Cardiac muscle cell (in vitro differentiated cells and primary cell): ENCODE data around the gene IGFBP6. TPM values are rescaled to one million over a fixed set of nuclear protein-coding genes. Genes with fewer than 3 reads are reported as not detected.

Source experiments
- DNase-seq, 2 donors: peaks; one replicate each; pipeline versions ENCODE4 v3.0.0 to v3.0.0-alpha.2; 2010 to 2017; ENCODE audit warnings: low read depth in 1 of 2, low spot score in 1 of 2
- H3K27ac ChIP-seq: fragments of 200-600 bp; sonication (generic); 2 replicates; pipeline ENCODE4 v1.5.1; 2016
- H3K27me3 ChIP-seq: fragments of 200-600 bp; sonication (generic); 2 replicates; pipeline ENCODE4 v1.6.0; 2016; ENCODE audit warnings: control low read depth
- H3K36me3 ChIP-seq: fragments of 200-600 bp; sonication (generic); 2 replicates; pipeline ENCODE4 v1.5.1; 2016; ENCODE audit warnings: control low read depth
- H3K4me1 ChIP-seq: fragments of 200-600 bp; sonication (generic); 2 replicates; pipeline ENCODE4 v1.8.1; 2017; ENCODE audit warnings: low read depth, mild to moderate bottlenecking, mixed run types
- H3K4me3 ChIP-seq: fragments of 200-600 bp; sonication (generic); 2 replicates; pipeline ENCODE4 v1.5.1; 2016; ENCODE audit warnings: mild to moderate bottlenecking
- H3K9me3 ChIP-seq: fragments of 200-600 bp; sonication (generic); 2 replicates; pipeline ENCODE4 v1.5.1; 2017; ENCODE audit warnings: low read depth, mild to moderate bottlenecking, control low read depth
- CTCF ChIP-seq: IDR thresholded peaks from 2 replicates; pipeline ENCODE4 v1.5.1; 2012; ENCODE audit warnings: low read depth, mild to moderate bottlenecking, low read length
- polyA plus RNA-seq: library from polyadenylated mRNA; unstranded; fragments of >200 nt; fragmentation: Nextera tagmentation; extraction: Ambion mirVana; gene quantifications from 2 replicates; pipeline ENCODE4 v1.2.1, GENCODE V29; 2016
- total RNA-seq: library from RNA; depleted of rRNA; stranded (reverse); fragments of >200 nt; gene quantifications from 2 replicates; pipeline ENCODE4 v1.2.3, GENCODE V29; 2016

IGFBP6 gene
- total RNA-seq (58.9 and 105 TPM in 2 replicates), polyA plus RNA-seq (75.4 and 109 TPM in 2 replicates)

GRCh38 chr12:53097564-53098353 is at the start of gene IGFBP6:
Gene IGFBP6 (plus strand): TSS chr12:53097667. CDS start chr12:53097718, 51 bp downstream.
- TF ChIP-seq CTCF, result no peak
- peak within 1 kb of the TSS; percentile 45 for H3K4me3 ChIP-seq
- peaks cover 18% of the 10 kb centered on the region for H3K4me1 ChIP-seq
- H3K36me3 ChIP-seq, result no peaks in the 10 kb centered on the region
- peaks cover 3% of the 10 kb centered on the region for H3K27me3 ChIP-seq
- H3K9me3 ChIP-seq, result no peaks in the 10 kb centered on the region
- H3K27ac ChIP-seq, result no peak within 1 kb of the TSS
- DNase-seq, result peak; percentile 44 to 69

GRCh38 chr12:53048033-53048779 is 49.3 kb upstream of the IGFBP6 start:
- H3K27me3 ChIP-seq, result no peaks in the 10 kb centered on the region
- no peaks in the 10 kb centered on the region for H3K36me3 ChIP-seq
- H3K27ac ChIP-seq, result peak overlapping the region; percentile 97
- TF ChIP-seq CTCF, result no peak
- H3K4me1 ChIP-seq, result peaks cover 25% of the 10 kb centered on the region
- DNase-seq, result no peak
- no peaks in the 10 kb centered on the region for H3K9me3 ChIP-seq
- H3K4me3 ChIP-seq, result no peak overlapping the region

- H3K4me3 ChIP-seq, result no peak overlapping the region
- H3K4me1 ChIP-seq, result peaks cover 29% of the 10 kb centered on the region
- DNase-seq, result peak; percentile 84 to 88
- H3K27me3 ChIP-seq, result no peaks in the 10 kb centered on the region
- TF ChIP-seq CTCF, result no peak
- no peaks in the 10 kb centered on the region for H3K9me3 ChIP-seq
- H3K27ac ChIP-seq, result peak overlapping the region; percentile 97
- no peaks in the 10 kb centered on the region for H3K36me3 ChIP-seq
Observed at GRCh38 chr12:53048780-53049401, 48.6 kb upstream of the IGFBP6 start.

- Histone ChIP-seq H3K36me3 (no peaks in the 10 kb centered on the region), H3K27ac (peak within 1 kb of the TSS; percentile 97), H3K9me3 (no peaks in the 10 kb centered on the region), H3K4me3 (no peak within 1 kb of the TSS), H3K4me1 (peaks cover 32% of the 10 kb centered on the region), H3K27me3 (no peaks in the 10 kb centered on the region)
- peak; percentile 35 to 86 for DNase-seq
- no peak for TF ChIP-seq CTCF
Observed at GRCh38 chr12:53049571-53050318, 47.7 kb upstream of the IGFBP6 start, which contains the start of gene TNS2. Gene TNS2 (plus strand): TSS chr12:53050065. CDS start chr12:53050186, 121 bp downstream.

- Histone ChIP-seq H3K27ac (no peak overlapping the region), H3K27me3 (no peaks in the 10 kb centered on the region)
Observed at GRCh38 chr12:53050426-53051057, 46.9 kb upstream of the IGFBP6 start.

More at GRCh38 chr12:53050426-53051057, 46.9 kb upstream of the IGFBP6 start:
- H3K9me3 ChIP-seq, result no peaks in the 10 kb centered on the region
- no peak overlapping the region for H3K4me3 ChIP-seq
- DNase-seq, result no peak
- peaks cover 32% of the 10 kb centered on the region for H3K4me1 ChIP-seq
- no peak for TF ChIP-seq CTCF
- H3K36me3 ChIP-seq, result no peaks in the 10 kb centered on the region
